HG03045 (cell line): ENCODE results near the gene LARGE1.

Source experiments
- ATAC-seq: cut with Tn5 transposase; IDR thresholded peaks from one replicate; pipeline ENCODE4 v1.9.1; 2021; ENCODE audit warnings: mild to moderate bottlenecking, moderate library complexity; ENCODE audit not compliant: unreplicated experiment

LARGE1 gene

DNA sequence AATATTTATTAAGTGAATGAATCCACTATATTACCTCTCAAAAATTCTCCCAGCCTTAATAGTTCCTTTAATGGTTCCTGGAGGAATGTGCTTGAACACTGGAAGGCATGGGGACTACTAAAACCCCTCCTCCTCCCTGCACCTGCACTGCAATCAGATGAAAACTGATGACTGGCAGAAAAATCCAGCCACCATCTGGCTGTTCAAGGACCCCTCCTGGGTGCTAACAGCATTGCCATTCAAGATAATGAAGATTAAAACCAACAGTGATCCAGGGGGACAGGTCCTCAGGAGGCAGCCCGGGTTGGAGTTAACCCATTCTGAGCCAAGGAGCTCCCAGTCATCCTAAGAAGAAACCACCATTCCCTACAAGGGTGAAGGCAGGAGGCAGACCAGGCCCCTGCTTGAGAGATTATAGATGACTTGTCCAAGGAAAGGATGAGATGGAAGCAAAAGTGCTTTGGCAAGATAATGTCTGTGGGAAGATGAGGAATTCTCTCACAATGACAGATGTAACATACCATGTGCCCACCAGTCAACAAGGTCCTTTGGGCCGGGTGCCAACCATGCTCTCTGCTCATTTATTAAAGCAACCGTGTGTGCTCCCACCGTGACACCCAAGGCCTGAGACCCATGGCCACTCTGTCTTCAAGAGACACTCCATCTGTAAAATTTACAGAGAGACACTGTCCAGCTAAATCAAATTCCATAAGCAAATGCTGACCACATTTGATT lies 90.6 kb downstream of the LARGE1 start:
- ATAC-seq, result no peak

DNA sequence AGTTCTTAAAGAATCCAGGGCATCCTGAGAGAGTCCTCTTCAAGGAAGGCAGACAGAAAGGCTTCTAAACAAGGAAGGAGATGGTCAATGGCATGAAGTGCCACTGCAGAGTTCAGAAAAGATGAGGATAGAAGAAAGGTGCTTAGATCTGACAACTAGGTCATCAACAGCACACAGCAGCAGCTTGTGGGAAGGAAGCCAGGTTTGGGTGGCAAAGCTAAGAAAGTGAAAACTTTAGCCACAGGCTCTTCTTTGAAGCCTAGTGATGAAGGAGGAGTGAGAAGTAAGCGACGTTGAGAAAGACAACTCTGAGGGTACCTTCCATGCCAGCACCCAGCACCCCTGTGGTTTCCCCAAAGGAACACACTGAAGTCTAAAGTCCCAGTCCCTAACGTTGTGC lies 92.0 kb downstream of the LARGE1 start:
- no peak for ATAC-seq

- no peak for ATAC-seq
Observed at GRCh38 chr22:33825761-33826160, 94.5 kb downstream of the LARGE1 start.

DNA sequence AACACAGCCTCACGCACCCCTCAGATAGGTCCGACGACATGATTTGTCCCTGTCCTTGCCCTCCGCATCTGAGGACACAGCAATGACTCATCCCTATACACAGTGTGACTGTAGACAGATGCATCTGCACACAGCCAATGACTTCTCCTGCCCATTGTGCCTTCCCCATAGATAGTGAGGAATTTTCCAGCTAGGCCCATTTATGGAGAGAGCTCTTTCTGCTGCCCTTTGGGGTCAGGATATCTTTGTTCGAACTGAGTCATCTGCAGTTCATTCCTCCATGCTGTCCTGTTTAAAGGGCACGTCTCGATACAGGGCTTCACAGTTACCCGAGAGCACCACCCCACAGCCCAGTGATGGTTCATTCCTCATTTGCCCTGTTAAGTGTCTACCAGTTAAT lies 96.7 kb downstream of the LARGE1 start:
- ATAC-seq, result no peak

DNA sequence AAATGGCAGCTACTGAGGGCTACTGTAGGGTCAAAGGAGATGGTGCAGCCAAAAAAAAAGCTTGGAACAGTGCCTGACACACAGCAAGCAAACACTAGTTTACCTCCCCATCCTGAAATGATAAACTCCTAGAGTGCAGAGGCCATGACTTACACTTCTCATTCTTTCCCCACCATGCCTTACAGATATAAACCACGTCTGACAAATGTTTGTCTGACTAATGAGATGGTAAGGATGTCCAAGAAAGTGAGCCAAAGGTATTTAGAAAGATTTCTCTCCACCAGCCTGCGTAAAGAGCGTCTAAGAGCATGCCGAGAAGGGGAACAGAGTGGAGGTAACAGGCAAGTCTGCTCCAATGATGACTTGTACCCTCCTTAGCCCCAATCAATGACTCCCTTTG lies 99.0 kb downstream of the LARGE1 start:
- ATAC-seq, result no peak

GRCh38 chr22:33819743-33820142 lies 100.5 kb downstream of the LARGE1 start:
- ATAC-seq, result no peak

DNA sequence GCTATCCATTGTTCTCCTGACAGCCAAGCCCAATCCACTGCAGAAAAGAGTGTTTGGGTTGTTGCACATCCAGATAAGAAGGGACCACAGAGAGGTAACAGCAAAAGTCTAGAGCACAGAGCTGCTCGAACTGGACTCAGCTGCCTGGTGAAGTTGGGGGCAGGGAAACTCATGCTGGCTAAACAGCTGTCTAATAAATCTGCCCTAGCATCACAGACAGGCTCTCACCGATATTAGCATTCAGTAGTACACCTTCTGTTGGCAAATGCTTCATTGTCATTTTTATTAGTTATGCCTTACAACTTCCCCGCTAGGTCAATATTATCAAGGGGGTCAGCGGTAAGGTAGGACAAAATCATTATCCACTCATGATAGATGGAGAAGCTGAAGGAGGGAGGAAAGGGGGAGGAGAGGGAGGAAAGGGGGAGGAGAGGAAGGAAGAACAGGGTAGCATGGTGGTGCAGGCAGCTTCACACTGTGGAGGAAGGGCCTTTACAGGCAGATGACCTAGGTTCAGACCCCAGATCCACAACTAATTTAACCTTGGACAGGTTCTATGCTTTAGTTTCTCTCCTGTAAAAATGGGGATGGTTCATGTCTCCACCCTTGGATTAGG lies 102.7 kb downstream of the LARGE1 start:
- no peak for ATAC-seq

DNA sequence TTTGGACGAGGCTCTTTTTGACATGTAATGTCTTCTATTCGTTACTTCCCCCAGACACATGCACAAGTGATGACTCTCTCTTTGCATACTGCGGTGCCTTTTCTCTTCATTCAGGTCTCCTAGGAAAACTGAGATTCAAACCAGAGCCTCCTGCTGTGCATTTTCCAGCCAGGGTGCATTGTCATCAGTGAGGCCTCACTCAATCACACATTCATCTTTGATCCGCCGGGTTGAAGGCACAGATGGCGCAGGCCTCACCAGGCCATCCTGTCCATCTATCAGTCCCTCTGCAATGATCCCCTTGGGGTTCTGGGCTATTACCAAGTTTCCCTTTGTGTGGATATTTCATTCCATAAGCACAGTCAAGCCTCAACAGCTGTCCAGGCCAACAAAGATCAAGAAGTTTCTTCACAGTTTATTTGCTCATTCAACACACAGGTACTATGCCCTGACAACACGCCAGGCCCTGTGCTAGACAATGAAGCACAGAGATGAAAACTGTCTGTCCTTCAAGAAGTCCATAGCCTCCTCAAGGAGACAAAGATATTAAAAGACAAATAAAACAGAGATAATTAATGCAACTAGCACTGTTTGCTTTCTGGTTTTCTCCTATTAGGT lies 107.8 kb downstream of the LARGE1 start:
- no peak for ATAC-seq

- ATAC-seq, result no peak
Observed at GRCh38 chr22:33811686-33812085, 108.6 kb downstream of the LARGE1 start.

DNA sequence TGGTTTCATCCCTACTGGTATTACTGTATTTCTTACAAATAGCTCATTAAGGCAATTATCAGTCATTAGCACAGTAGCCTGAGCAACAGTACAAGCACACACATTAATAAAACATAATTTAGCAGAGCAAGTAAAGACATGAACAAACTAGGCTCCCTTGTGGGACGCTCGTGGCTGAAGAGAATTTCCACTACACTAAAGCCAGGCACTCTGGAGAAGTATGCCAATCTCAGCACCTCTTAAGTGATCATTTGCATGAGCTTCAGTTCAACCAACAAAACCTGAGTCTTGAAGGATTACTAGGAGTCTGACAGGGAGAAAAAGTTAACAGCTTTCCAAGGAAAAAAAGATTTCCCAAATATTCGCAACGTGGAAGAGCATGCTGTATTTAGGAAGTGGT lies 109.1 kb downstream of the LARGE1 start:
- ATAC-seq, result no peak

- no peak for ATAC-seq
Observed at GRCh38 chr22:33807470-33807869, 112.8 kb downstream of the LARGE1 start.

GRCh38 chr22:33806191-33806590 lies 114.1 kb downstream of the LARGE1 start:
- peak; percentile 61 for ATAC-seq

- no peak for ATAC-seq
Observed at GRCh38 chr22:33803371-33804282, 116.6 kb downstream of the LARGE1 start.

DNA sequence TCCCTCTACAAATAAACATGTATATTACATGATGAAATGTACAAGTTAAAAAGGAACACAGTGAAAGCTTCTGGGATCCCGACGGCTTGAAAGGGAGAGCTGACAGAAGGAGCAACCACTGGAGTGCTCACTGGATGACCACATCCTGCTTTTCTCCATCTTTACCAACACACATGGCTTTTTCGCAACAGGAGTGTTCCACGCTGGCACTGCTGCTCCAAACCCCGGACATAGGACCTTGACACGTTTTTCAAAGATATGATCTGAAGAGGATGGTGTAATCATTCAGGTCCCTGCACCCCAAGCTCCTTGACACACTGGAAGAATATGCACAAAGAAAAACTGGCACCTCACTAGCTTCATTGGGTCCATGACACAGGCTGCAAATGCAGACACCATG lies 121.9 kb downstream of the LARGE1 start:
- no peak for ATAC-seq

GRCh38 chr22:33796494-33796893 lies 123.8 kb downstream of the LARGE1 start:
- no peak for ATAC-seq

DNA sequence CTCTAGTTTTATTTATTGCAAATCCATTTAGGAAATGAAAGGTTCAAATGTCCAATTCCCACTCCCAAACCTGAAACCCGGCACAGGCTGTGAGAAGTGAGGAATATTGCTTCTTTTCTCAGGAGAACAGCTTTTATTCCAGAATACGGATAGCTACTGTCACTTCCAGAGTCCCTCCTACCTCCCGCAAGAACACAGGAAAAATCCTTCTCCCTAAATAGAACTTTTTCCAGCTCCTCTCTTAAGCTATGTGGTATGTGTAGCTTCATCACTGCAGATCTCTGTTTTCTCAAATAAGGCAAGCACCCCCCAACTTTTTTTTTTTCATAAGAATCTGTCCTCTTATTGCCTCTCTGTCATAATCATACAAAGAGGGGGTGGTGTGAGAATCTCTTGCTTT lies 126.8 kb downstream of the LARGE1 start:
- no peak for ATAC-seq

- no peak for ATAC-seq
Observed at GRCh38 chr22:33792832-33793231, 127.4 kb downstream of the LARGE1 start.

- no peak for ATAC-seq
Observed at GRCh38 chr22:33789690-33790253, 130.5 kb downstream of the LARGE1 start.

DNA sequence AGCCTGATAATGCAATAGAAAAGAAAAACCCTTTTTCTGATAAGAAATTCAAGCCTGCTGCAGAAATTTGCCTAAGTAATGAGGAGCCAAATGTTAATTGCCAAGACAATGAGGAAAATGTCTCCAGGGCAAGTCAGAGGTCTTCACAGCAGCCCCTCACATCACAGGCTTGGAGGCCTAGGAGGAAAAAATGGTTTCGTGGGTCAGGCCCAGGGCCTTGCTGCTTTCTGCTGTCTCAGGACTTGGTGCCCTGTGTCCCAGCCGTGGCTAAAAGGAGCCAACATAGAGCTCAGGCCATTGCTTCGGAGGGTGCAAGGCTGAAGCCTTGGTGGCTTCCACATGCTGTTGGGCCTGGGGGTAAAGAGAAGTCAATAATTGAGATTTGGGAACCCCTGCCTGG lies 131.3 kb downstream of the LARGE1 start:
- ATAC-seq, result no peak

- no peak for ATAC-seq
Observed at GRCh38 chr22:33787645-33788456, 132.4 kb downstream of the LARGE1 start.
